Stomach smooth muscle (tissue), 2 donors: ENCODE data around the gene TMEM131L.
"Not testable (repeated sequence)": the region's sequence is repeated elsewhere in the genome, so short reads cannot be mapped to it uniquely, and the experiment has no call there.

Source experiments
- H3K27ac ChIP-seq: one replicate; pipeline ENCODE4 v1.7.0; 2013; ENCODE audit warnings: mild to moderate bottlenecking, low read length, inconsistent platforms
- H3K27me3 ChIP-seq, 2 donors: one replicate each; pipeline ENCODE4 v1.7.0; 2013; ENCODE audit warnings: low read length in 2 of 2; ENCODE audit not compliant: insufficient read depth in 2 of 2, control insufficient read depth in 1 of 2
- H3K36me3 ChIP-seq, 2 donors: one replicate each; pipeline ENCODE4 v1.7.0; 2013; ENCODE audit warnings: low read length in 2 of 2; ENCODE audit not compliant: control insufficient read depth in 2 of 2, insufficient read depth in 2 of 2
- H3K4me1 ChIP-seq: one replicate; pipeline ENCODE4 v1.7.0; 2013; ENCODE audit warnings: low read length; ENCODE audit not compliant: control insufficient read depth, insufficient read depth
- H3K4me3 ChIP-seq, 2 donors: one replicate each; pipeline ENCODE4 v1.7.0; 2013; ENCODE audit warnings: low read length in 2 of 2
- H3K9ac ChIP-seq, 2 donors: one replicate each; pipeline ENCODE4 v1.7.0; 2013; ENCODE audit warnings: low read length in 2 of 2, mild to moderate bottlenecking in 1 of 2
- H3K9me3 ChIP-seq, 2 donors: one replicate each; pipeline ENCODE4 v1.7.0; 2013; ENCODE audit warnings: low read length in 2 of 2; ENCODE audit not compliant: control insufficient read depth in 2 of 2
- donor health status: healthy.
- donor health status: Pancreatic carcinoma.

TMEM131L gene

GRCh38 chr4:153465140-153465539 is 1.0 kb upstream of the TMEM131L start:
- Histone ChIP-seq H3K36me3 (no peaks in the 10 kb centered on the region), H3K9ac (peak overlapping the region in 1 of 2 donors; percentile 83), H3K27ac (peak overlapping the region; percentile 71)

GRCh38 chr4:153465615-153466080 is 512 bp upstream of the TMEM131L start:
- no peaks in the 10 kb centered on the region for H3K27me3 ChIP-seq
- H3K4me1 ChIP-seq = peaks cover 21% of the 10 kb centered on the region
- peak overlapping the region; percentile 71 for H3K27ac ChIP-seq
- no peaks in the 10 kb centered on the region for H3K9me3 ChIP-seq
- peak overlapping the region; percentile 36 to 83 for H3K9ac ChIP-seq
- peak overlapping the region; percentile 83 to 93 for H3K4me3 ChIP-seq
- H3K36me3 ChIP-seq = peaks cover 0 to under 1% of the 10 kb centered on the region in 2 donors

More at GRCh38 chr4:153465140-153465539, 1.0 kb upstream of the TMEM131L start:
- H3K9me3 ChIP-seq = no peaks in the 10 kb centered on the region
- no peaks in the 10 kb centered on the region for H3K27me3 ChIP-seq
- H3K4me1 ChIP-seq = peaks cover 18% of the 10 kb centered on the region
- H3K4me3 ChIP-seq = peak overlapping the region; percentile 83 to 93

GRCh38 chr4:153466949-153467896 is 1.1 kb downstream of the TMEM131L start:
- Histone ChIP-seq H3K9ac (peak overlapping the region; percentile 73 to 87), H3K36me3 (peaks cover 0 to 2% of the 10 kb centered on the region in 2 donors), H3K27ac (peak overlapping the region; percentile 53), H3K4me1 (peaks cover 26% of the 10 kb centered on the region), H3K27me3 (no peaks in the 10 kb centered on the region), H3K9me3 (no peaks in the 10 kb centered on the region), H3K4me3 (peak overlapping the region; percentile 83 to 93)

- Histone ChIP-seq H3K9ac (peak overlapping the region in 1 of 2 donors; percentile 87), H3K9me3 (no peaks in the 10 kb centered on the region), H3K27me3 (no peaks in the 10 kb centered on the region), H3K27ac (no peak overlapping the region), H3K4me1 (peaks cover 26% of the 10 kb centered on the region), H3K36me3 (peaks cover 0 to 2% of the 10 kb centered on the region in 2 donors), H3K4me3 (peak overlapping the region; percentile 83 to 93)
Measured at GRCh38 chr4:153467897-153468262, 1.7 kb downstream of the TMEM131L start.

GRCh38 chr4:153468587-153468986 is 2.4 kb downstream of the TMEM131L start:
- Histone ChIP-seq H3K36me3 (peaks cover 0 to 2% of the 10 kb centered on the region in 2 donors), H3K9ac (peak overlapping the region in 1 of 2 donors; percentile 26), H3K9me3 (no peaks in the 10 kb centered on the region), H3K4me1 (peaks cover 26% of the 10 kb centered on the region), H3K27me3 (no peaks in the 10 kb centered on the region), H3K4me3 (peak overlapping the region; percentile 83 to 93), H3K27ac (no peak overlapping the region)

GRCh38 chr4:153469031-153469430 is 2.9 kb downstream of the TMEM131L start:
- Histone ChIP-seq H3K4me1 (peaks cover 26% of the 10 kb centered on the region), H3K9ac (peak overlapping the region in 1 of 2 donors; percentile 26), H3K36me3 (peaks cover 0 to 2% of the 10 kb centered on the region in 2 donors), H3K27me3 (no peaks in the 10 kb centered on the region), H3K9me3 (no peaks in the 10 kb centered on the region), H3K4me3 (peak overlapping the region; percentile 16 to 83), H3K27ac (no peak overlapping the region)

GRCh38 chr4:153471071-153471697 is 5.0 kb downstream of the TMEM131L start:
- H3K27ac ChIP-seq, H3K9ac ChIP-seq, H3K27me3 ChIP-seq, H3K36me3 ChIP-seq, H3K4me3 ChIP-seq, H3K9me3 ChIP-seq: not testable (repeated sequence)
- H3K4me1 ChIP-seq = peaks cover 20% of the 10 kb centered on the region

GRCh38 chr4:153471698-153472093 is 5.5 kb downstream of the TMEM131L start:
- Histone ChIP-seq H3K36me3 (peaks cover 5% of the 10 kb centered on the region in 2 donors), H3K4me1 (peaks cover 20% of the 10 kb centered on the region), H3K27ac (no peak overlapping the region), H3K4me3 (no peak overlapping the region), H3K9me3 (no peaks in the 10 kb centered on the region), H3K27me3 (no peaks in the 10 kb centered on the region), H3K9ac (no peak overlapping the region)

- peaks cover 5% of the 10 kb centered on the region in 2 donors for H3K36me3 ChIP-seq
- no peaks in the 10 kb centered on the region for H3K27me3 ChIP-seq
- H3K9ac ChIP-seq = no peak overlapping the region
- no peak overlapping the region for H3K4me3 ChIP-seq
- no peak overlapping the region for H3K27ac ChIP-seq
- H3K9me3 ChIP-seq = no peaks in the 10 kb centered on the region
- peaks cover 15% of the 10 kb centered on the region for H3K4me1 ChIP-seq
Measured at GRCh38 chr4:153472122-153473037, 6.2 kb downstream of the TMEM131L start.

GRCh38 chr4:153474251-153474650 is 8.1 kb downstream of the TMEM131L start:
- Histone ChIP-seq H3K4me1 (peaks cover 15% of the 10 kb centered on the region), H3K9ac (no peak overlapping the region), H3K9me3 (no peaks in the 10 kb centered on the region), H3K27ac (no peak overlapping the region), H3K27me3 (no peaks in the 10 kb centered on the region), H3K4me3 (no peak overlapping the region), H3K36me3 (peaks cover 5% of the 10 kb centered on the region in 2 donors)
